Activated CD8-positive, alpha-beta T cell treated with anti-CD3 and anti-CD28 coated beads, Interleukin-2, amount 10 ng/mL, durations not matched to agents 7 days and 5 days (primary cell): ENCODE data around the gene CEMIP. TPM values are rescaled to one million over a fixed set of nuclear protein-coding genes. Genes with fewer than 3 reads are reported as not detected.

ENCODE experiments used
- ATAC-seq: fragments of 150-1000 bp; cut with Tn5 transposase; one replicate; pipeline ENCODE4 v1.10.0; 2021; ENCODE audit warnings: moderate library complexity
- CTCF ChIA-PET: fragments of 350-600 bp; sonication (Branson Sonifier 250); formaldehyde crosslinking; loops from one replicate; lab custom pipeline; 2021; ENCODE audit warnings: antibody characterized with exemption; lab: Charles Lee
- POLR2A ChIA-PET: fragments of 350-600 bp; sonication (Branson Sonifier 250); formaldehyde crosslinking; loops from one replicate; lab custom pipeline; 2021; ENCODE audit warnings: antibody characterized with exemption; lab: Charles Lee
- DNase-seq: peaks from one replicate; pipeline ENCODE4 v3.0.0-alpha.2; 2020
- H3K27ac Mint-ChIP-seq: one replicate; pipeline ENCODE4 v1.8.0; 2021; ENCODE audit warnings: mild to moderate bottlenecking, mixed read lengths
- H3K27me3 Mint-ChIP-seq: one replicate; pipeline ENCODE4 v1.8.0; 2021; ENCODE audit warnings: low read depth, mixed read lengths
- H3K36me3 Mint-ChIP-seq: one replicate; pipeline ENCODE4 v1.8.0; 2021; ENCODE audit warnings: low read depth, mixed read lengths
- H3K4me1 Mint-ChIP-seq: one replicate; pipeline ENCODE4 v1.8.0; 2021; ENCODE audit warnings: low read depth, mixed read lengths
- H3K4me3 Mint-ChIP-seq: one replicate; pipeline ENCODE4 v1.8.0; 2021; ENCODE audit warnings: mild to moderate bottlenecking, mixed read lengths
- H3K9me3 Mint-ChIP-seq: one replicate; pipeline ENCODE4 v1.8.0; 2022; ENCODE audit warnings: mixed read lengths; ENCODE audit not compliant: insufficient read depth
- total RNA-seq, 2 experiments: library from RNA; stranded (reverse); gene quantifications; one replicate each; pipeline ENCODE4 v1.2.3, GENCODE V29; 2021

The CEMIP gene
- total RNA-seq, 2 experiments from 2014 or later: not detected

- no peaks in the 10 kb centered on the region for H3K9me3 Mint-ChIP-seq
- no peaks in the 10 kb centered on the region for H3K36me3 Mint-ChIP-seq
- CTCF ChIA-PET: interaction anchor here (1.0 kb wide), 1 partner anchor 404 kb away, joined by 4 read pairs; no protein-coding TSS in a partner anchor
- peaks cover 14% of the 10 kb centered on the region for H3K4me1 Mint-ChIP-seq
- H3K27me3 Mint-ChIP-seq: peaks cover 13% of the 10 kb centered on the region
- DNase-seq: no peak
- no peak for ATAC-seq
- no peak overlapping the region for H3K27ac Mint-ChIP-seq
- POLR2A ChIA-PET: no interaction called here
- H3K4me3 Mint-ChIP-seq: no peak overlapping the region
These were observed 82.6 kb downstream of the CEMIP start for GRCh38 chr15:80861731-80862170.

- CTCF ChIA-PET: no interaction called here
- H3K4me1 Mint-ChIP-seq: no peaks in the 10 kb centered on the region
- POLR2A ChIA-PET: no interaction called here
- no peak overlapping the region for H3K4me3 Mint-ChIP-seq
- ATAC-seq (no peak), DNase-seq (no peak)
- H3K36me3 Mint-ChIP-seq: no peaks in the 10 kb centered on the region
- no peaks in the 10 kb centered on the region for H3K9me3 Mint-ChIP-seq
- H3K27ac Mint-ChIP-seq: no peak overlapping the region
- H3K27me3 Mint-ChIP-seq: peaks cover 15% of the 10 kb centered on the region
These were observed 85.5 kb downstream of the CEMIP start for GRCh38 chr15:80864666-80865065.

GRCh38 chr15:80866936-80867335 is 87.8 kb downstream of the CEMIP start:
- ChIA-PET POLR2A (no interaction called here), CTCF (no interaction called here)
- Mint-ChIP-seq H3K9me3 (no peaks in the 10 kb centered on the region), H3K4me3 (no peak overlapping the region), H3K36me3 (no peaks in the 10 kb centered on the region), H3K4me1 (no peaks in the 10 kb centered on the region), H3K27me3 (peaks cover 7% of the 10 kb centered on the region), H3K27ac (no peak overlapping the region)
- DNase-seq (no peak), ATAC-seq (no peak)

- Mint-ChIP-seq H3K27me3 (peaks cover 7% of the 10 kb centered on the region), H3K27ac (no peak overlapping the region), H3K36me3 (no peaks in the 10 kb centered on the region), H3K4me3 (no peak overlapping the region), H3K4me1 (no peaks in the 10 kb centered on the region), H3K9me3 (no peaks in the 10 kb centered on the region)
- CTCF ChIA-PET: no interaction called here
- ATAC-seq: no peak
- no peak for DNase-seq
- POLR2A ChIA-PET: no interaction called here
These were observed 91.2 kb downstream of the CEMIP start for GRCh38 chr15:80870366-80870765.

- ChIA-PET POLR2A (no interaction called here), CTCF (no interaction called here)
- no peak for ATAC-seq
- Mint-ChIP-seq H3K27me3 (peaks cover 7% of the 10 kb centered on the region), H3K4me1 (no peaks in the 10 kb centered on the region), H3K27ac (no peak overlapping the region), H3K9me3 (no peaks in the 10 kb centered on the region), H3K4me3 (no peak overlapping the region), H3K36me3 (no peaks in the 10 kb centered on the region)
- no peak for DNase-seq
These were observed 91.7 kb downstream of the CEMIP start for GRCh38 chr15:80870893-80871292.

- ATAC-seq: no peak
- Mint-ChIP-seq H3K9me3 (no peaks in the 10 kb centered on the region), H3K4me1 (no peaks in the 10 kb centered on the region), H3K4me3 (no peak overlapping the region), H3K27ac (no peak overlapping the region), H3K27me3 (peaks cover 7% of the 10 kb centered on the region), H3K36me3 (no peaks in the 10 kb centered on the region)
- ChIA-PET CTCF (no interaction called here), POLR2A (no interaction called here)
- DNase-seq: no peak
These were observed 92.7 kb downstream of the CEMIP start for GRCh38 chr15:80871858-80872257.

GRCh38 chr15:80873366-80873952 is 94.3 kb downstream of the CEMIP start:
- Mint-ChIP-seq H3K9me3 (no peaks in the 10 kb centered on the region), H3K4me1 (no peaks in the 10 kb centered on the region), H3K4me3 (no peak overlapping the region), H3K27ac (no peak overlapping the region), H3K27me3 (peaks cover 7% of the 10 kb centered on the region), H3K36me3 (no peaks in the 10 kb centered on the region)
- POLR2A ChIA-PET: no interaction called here
- no peak for DNase-seq
- ATAC-seq: no peak
- CTCF ChIA-PET: interaction anchor here (0.6 kb wide), 1 partner anchor 102 kb away, joined by 3 read pairs; no protein-coding TSS in a partner anchor

GRCh38 chr15:80875568-80876347 is 96.6 kb downstream of the CEMIP start:
- H3K27me3 Mint-ChIP-seq: peaks cover 5% of the 10 kb centered on the region

GRCh38 chr15:80876348-80876674 is 97.1 kb downstream of the CEMIP start:
- H3K27ac Mint-ChIP-seq: no peak overlapping the region
- no peak for ATAC-seq
- H3K27me3 Mint-ChIP-seq: peaks cover 8% of the 10 kb centered on the region
- no peaks in the 10 kb centered on the region for H3K4me1 Mint-ChIP-seq
- no peaks in the 10 kb centered on the region for H3K36me3 Mint-ChIP-seq
- ChIA-PET POLR2A (no interaction called here), CTCF (no interaction called here)
- H3K9me3 Mint-ChIP-seq: no peaks in the 10 kb centered on the region
- DNase-seq: no peak
- no peak overlapping the region for H3K4me3 Mint-ChIP-seq

More at GRCh38 chr15:80875568-80876347, 96.6 kb downstream of the CEMIP start:
- Mint-ChIP-seq H3K4me1 (no peaks in the 10 kb centered on the region), H3K27ac (no peak overlapping the region), H3K36me3 (no peaks in the 10 kb centered on the region), H3K9me3 (no peaks in the 10 kb centered on the region), H3K4me3 (no peak overlapping the region)
- DNase-seq (no peak), ATAC-seq (no peak)
- ChIA-PET CTCF (no interaction called here), POLR2A (no interaction called here)

GRCh38 chr15:80878242-80878866 is 99.2 kb downstream of the CEMIP start:
- POLR2A ChIA-PET: no interaction called here
- no peak overlapping the region for H3K27ac Mint-ChIP-seq
- no peaks in the 10 kb centered on the region for H3K4me1 Mint-ChIP-seq
- DNase-seq (no peak), ATAC-seq (no peak)
- CTCF ChIA-PET: interaction anchor here (0.9 kb wide), 1 partner anchor 92 kb away, joined by 5 read pairs; no protein-coding TSS in a partner anchor
- H3K9me3 Mint-ChIP-seq: no peaks in the 10 kb centered on the region
- no peaks in the 10 kb centered on the region for H3K36me3 Mint-ChIP-seq
- H3K4me3 Mint-ChIP-seq: no peak overlapping the region
- H3K27me3 Mint-ChIP-seq: peaks cover 13% of the 10 kb centered on the region

GRCh38 chr15:80878867-80879250 is 99.7 kb downstream of the CEMIP start:
- ChIA-PET POLR2A (no interaction called here), CTCF (no interaction called here)
- Mint-ChIP-seq H3K27ac (no peak overlapping the region), H3K4me3 (no peak overlapping the region), H3K9me3 (no peaks in the 10 kb centered on the region), H3K4me1 (no peaks in the 10 kb centered on the region), H3K36me3 (no peaks in the 10 kb centered on the region), H3K27me3 (peaks cover 9% of the 10 kb centered on the region)
- DNase-seq (no peak), ATAC-seq (no peak)

GRCh38 chr15:80880086-80880485 is 100.9 kb downstream of the CEMIP start:
- no peak overlapping the region for H3K4me3 Mint-ChIP-seq
- CTCF ChIA-PET: no interaction called here
- ATAC-seq: no peak
- no peaks in the 10 kb centered on the region for H3K36me3 Mint-ChIP-seq
- no peaks in the 10 kb centered on the region for H3K4me1 Mint-ChIP-seq
- H3K9me3 Mint-ChIP-seq: no peaks in the 10 kb centered on the region
- DNase-seq: no peak
- POLR2A ChIA-PET: no interaction called here
- peaks cover 9% of the 10 kb centered on the region for H3K27me3 Mint-ChIP-seq
- no peak overlapping the region for H3K27ac Mint-ChIP-seq
